ENCODE data around the gene FSTL3. TPM values are rescaled to one million over a fixed set of nuclear protein-coding genes. Genes with fewer than 3 reads are reported as not detected.

The FSTL3 gene
- total and polyA plus RNA-seq, 4 donors = 2.2 to 8.4 (median 6.0) TPM

- Histone ChIP-seq H3K27ac (ENCODE audit: low read depth in 1 of 2, low read length in 2 of 2) (no peak overlapping the region), H3K4me3 (ENCODE audit: low read depth in 1 of 3, low read length in 3 of 3) (no peak overlapping the region), H3K4me1 (ENCODE audit: control insufficient read depth in 4 of 4, insufficient read depth in 4 of 4, low read length in 3 of 4) (peaks cover 0 to 7% (median 4%) of the 10 kb centered on the region in 4 donors), H3K27me3 (ENCODE audit: control insufficient read depth in 4 of 4, insufficient read depth in 4 of 4, low read length in 3 of 4) (no peaks in the 10 kb centered on the region), H3K9ac (ENCODE audit: low read depth in 1 of 2, low read length in 2 of 2) (no peak overlapping the region), H3K36me3 (ENCODE audit: control insufficient read depth in 4 of 4, insufficient read depth in 3 of 4, low read depth in 1 of 4, low read length in 3 of 4) (peaks cover 0 to 4% (median 1%) of the 10 kb centered on the region in 4 donors), H3K9me3 (ENCODE audit: control insufficient read depth in 4 of 4, low read length in 3 of 4) (no peaks in the 10 kb centered on the region)
- 93% methylated on average over 31 of the region's 31 CpGs for WGBS
- DNase-seq (ENCODE audit: low spot score) = no peak
- TF ChIP-seq GABPA (IDR thresholded peaks at IDR 0.05 in 1 of 2, conservative IDR thresholded peaks at IDR 0.05 in 1 of 2) = no peak
- TF ChIP-seq SP1 (IDR thresholded peaks at IDR 0.05) = no peak
- TF ChIP-seq, protein P1, sequence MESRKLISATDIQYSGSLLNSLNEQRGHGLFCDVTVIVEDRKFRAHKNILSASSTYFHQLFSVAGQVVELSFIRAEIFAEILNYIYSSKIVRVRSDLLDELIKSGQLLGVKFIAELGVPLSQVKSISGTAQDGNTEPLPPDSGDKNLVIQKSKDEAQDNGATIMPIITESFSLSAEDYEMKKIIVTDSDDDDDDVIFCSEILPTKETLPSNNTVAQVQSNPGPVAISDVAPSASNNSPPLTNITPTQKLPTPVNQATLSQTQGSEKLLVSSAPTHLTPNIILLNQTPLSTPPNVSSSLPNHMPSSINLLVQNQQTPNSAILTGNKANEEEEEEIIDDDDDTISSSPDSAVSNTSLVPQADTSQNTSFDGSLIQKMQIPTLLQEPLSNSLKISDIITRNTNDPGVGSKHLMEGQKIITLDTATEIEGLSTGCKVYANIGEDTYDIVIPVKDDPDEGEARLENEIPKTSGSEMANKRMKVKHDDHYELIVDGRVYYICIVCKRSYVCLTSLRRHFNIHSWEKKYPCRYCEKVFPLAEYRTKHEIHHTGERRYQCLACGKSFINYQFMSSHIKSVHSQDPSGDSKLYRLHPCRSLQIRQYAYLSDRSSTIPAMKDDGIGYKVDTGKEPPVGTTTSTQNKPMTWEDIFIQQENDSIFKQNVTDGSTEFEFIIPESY (IDR thresholded peaks at IDR 0.05) = no peak
- no peak for TF ChIP-seq NR2F2 (IDR thresholded peaks at IDR 0.05)
Measured at GRCh38 chr19:640606-641189, 35.5 kb upstream of the FSTL3 start.

- no peak for TF ChIP-seq TAF1 (conservative IDR thresholded peaks at IDR 0.05)
- no peak for TF ChIP-seq HNF4G (IDR thresholded peaks at IDR 0.05)
- TF ChIP-seq MAX (IDR thresholded peaks at IDR 0.05) = no peak
- TF ChIP-seq HNF4A (conservative IDR thresholded peaks at IDR 0.05) = no peak
- Histone ChIP-seq H3K9me3 (ENCODE audit: control insufficient read depth in 4 of 4, low read length in 3 of 4) (no peaks in the 10 kb centered on the region), H3K27me3 (ENCODE audit: control insufficient read depth in 4 of 4, insufficient read depth in 4 of 4, low read length in 3 of 4) (no peaks in the 10 kb centered on the region), H3K36me3 (ENCODE audit: control insufficient read depth in 4 of 4, insufficient read depth in 3 of 4, low read depth in 1 of 4, low read length in 3 of 4) (peaks cover 0 to 10% (median 3%) of the 10 kb centered on the region in 4 donors), H3K9ac (ENCODE audit: low read depth in 1 of 2, low read length in 2 of 2) (no peak overlapping the region), H3K27ac (ENCODE audit: low read depth in 1 of 2, low read length in 2 of 2) (no peak overlapping the region), H3K4me1 (ENCODE audit: control insufficient read depth in 4 of 4, insufficient read depth in 4 of 4, low read length in 3 of 4) (peaks cover 0 to 7% (median 4%) of the 10 kb centered on the region in 4 donors), H3K4me3 (ENCODE audit: low read depth in 1 of 3, low read length in 3 of 3) (no peak overlapping the region)
- 82% methylated on average over 17 of the region's 17 CpGs for WGBS
- DNase-seq (ENCODE audit: low spot score) = no peak
Measured at GRCh38 chr19:641702-642101, 34.5 kb upstream of the FSTL3 start.

- H3K9me3 ChIP-seq (ENCODE audit: control insufficient read depth in 4 of 4, low read length in 3 of 4) = no peaks in the 10 kb centered on the region
- DNase-seq (ENCODE audit: low spot score) = no peak
- no peak overlapping the region for H3K4me3 ChIP-seq (ENCODE audit: low read depth in 1 of 3, low read length in 3 of 3)
- no peak overlapping the region for H3K27ac ChIP-seq (ENCODE audit: low read depth in 1 of 2, low read length in 2 of 2)
- H3K9ac ChIP-seq (ENCODE audit: low read depth in 1 of 2, low read length in 2 of 2) = no peak overlapping the region
- peaks cover 0 to 23% (median 12%) of the 10 kb centered on the region in 4 donors for H3K36me3 ChIP-seq (ENCODE audit: control insufficient read depth in 4 of 4, insufficient read depth in 3 of 4, low read depth in 1 of 4, low read length in 3 of 4)
- TF ChIP-seq TAF1 (conservative IDR thresholded peaks at IDR 0.05) (no peak), RXRA (IDR thresholded peaks at IDR 0.05) (no peak), ATF3 (IDR thresholded peaks at IDR 0.05) (no peak), HNF4A (conservative IDR thresholded peaks at IDR 0.05) (no peak)
- no peaks in the 10 kb centered on the region for H3K27me3 ChIP-seq (ENCODE audit: control insufficient read depth in 4 of 4, insufficient read depth in 4 of 4, low read length in 3 of 4)
- WGBS = 86% methylated on average over 70 of the region's 70 CpGs
- H3K4me1 ChIP-seq (ENCODE audit: control insufficient read depth in 4 of 4, insufficient read depth in 4 of 4, low read length in 3 of 4) = peaks cover 0 to 7% (median 4%) of the 10 kb centered on the region in 4 donors
Measured at GRCh38 chr19:642767-643727, 33.1 kb upstream of the FSTL3 start.
